HS-5 (cell line): ENCODE data around the gene PCDHB9.

Experiments used
- DNase-seq: peaks from one replicate; pipeline ENCODE4 v3.0.0-alpha.2; 2012; ENCODE audit warnings: low read depth

PCDHB9 gene

DNA sequence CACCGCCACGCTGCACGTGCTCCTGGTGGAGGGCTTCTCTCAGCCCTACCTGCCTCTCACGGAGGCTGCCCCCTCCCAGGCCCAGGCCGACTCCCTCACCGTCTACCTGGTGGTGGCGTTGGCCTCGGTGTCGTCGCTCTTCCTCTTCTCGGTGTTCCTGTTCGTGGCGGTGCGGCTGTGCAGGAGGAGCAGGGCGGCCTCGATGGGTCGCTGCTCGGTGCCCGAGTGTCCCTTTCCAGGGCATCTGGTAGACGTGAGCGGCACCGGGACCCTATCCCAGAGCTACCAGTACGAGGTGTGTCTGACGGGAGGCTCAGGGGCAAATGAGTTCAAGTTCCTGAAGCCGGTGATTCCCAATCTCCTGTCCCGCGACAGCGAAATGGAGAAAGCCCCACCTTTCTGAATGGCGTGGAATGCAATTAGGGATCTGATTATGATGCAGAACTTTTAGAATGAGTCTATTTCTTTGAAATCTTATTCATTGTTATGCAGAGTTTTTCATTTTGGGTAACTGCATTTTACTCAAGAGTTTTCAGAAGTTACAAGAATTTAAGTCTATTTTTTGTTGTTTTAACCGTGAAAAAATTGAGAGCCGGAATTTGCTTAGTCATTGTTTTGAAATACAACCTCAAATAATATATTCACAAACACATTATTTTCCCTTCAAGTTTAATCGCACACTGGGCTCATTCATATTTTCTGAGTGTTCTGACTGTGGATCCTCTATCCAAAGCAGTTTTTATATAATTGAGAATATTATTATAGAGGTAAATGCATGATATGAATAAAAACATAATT, 49.8 kb downstream of the PCDHB9 start:
- no peak for DNase-seq
